Sciatic nerve (tissue), 2 donors: ENCODE data around the gene SLC1A4. TPM values are rescaled to one million over a fixed set of nuclear protein-coding genes. Genes with fewer than 3 reads are reported as not detected.
"Not testable (repeated sequence)": the region's sequence is repeated elsewhere in the genome, so short reads cannot be mapped to it uniquely, and the experiment has no call there.

ENCODE experiments used
- ATAC-seq: fragments of 200-7000 bp; cut with Tn5 transposase; one replicate; pipeline ENCODE4 v1.9.1; 2020; ENCODE audit warnings: mild to moderate bottlenecking, moderate library complexity
- DNase-seq: peaks from one replicate; pipeline ENCODE4 v3.0.0-alpha.2; 2020; ENCODE audit warnings: low spot score
- intact Hi-C: fragments of 100-400 bp; cut with DNase I; formaldehyde crosslinking; loops from one replicate; pipeline ENCODE4 v1.14.2; 2022
- total RNA-seq: library from RNA; stranded (reverse); fragmentation: NEBNext Ultra II Directional; extraction: Animal tissue kit (Norgen Biotek cat#: 25700); gene quantifications from one replicate; pipeline ENCODE4 v1.2.1, GENCODE V29; 2021
- donor health status: DM: no; HTN: no; CAD: no.
- donor health status: DM: no; HTN: no; CAD: no.

The SLC1A4 gene
- total RNA-seq, 1 donor from 2014 or later: 14.3 TPM

DNA sequence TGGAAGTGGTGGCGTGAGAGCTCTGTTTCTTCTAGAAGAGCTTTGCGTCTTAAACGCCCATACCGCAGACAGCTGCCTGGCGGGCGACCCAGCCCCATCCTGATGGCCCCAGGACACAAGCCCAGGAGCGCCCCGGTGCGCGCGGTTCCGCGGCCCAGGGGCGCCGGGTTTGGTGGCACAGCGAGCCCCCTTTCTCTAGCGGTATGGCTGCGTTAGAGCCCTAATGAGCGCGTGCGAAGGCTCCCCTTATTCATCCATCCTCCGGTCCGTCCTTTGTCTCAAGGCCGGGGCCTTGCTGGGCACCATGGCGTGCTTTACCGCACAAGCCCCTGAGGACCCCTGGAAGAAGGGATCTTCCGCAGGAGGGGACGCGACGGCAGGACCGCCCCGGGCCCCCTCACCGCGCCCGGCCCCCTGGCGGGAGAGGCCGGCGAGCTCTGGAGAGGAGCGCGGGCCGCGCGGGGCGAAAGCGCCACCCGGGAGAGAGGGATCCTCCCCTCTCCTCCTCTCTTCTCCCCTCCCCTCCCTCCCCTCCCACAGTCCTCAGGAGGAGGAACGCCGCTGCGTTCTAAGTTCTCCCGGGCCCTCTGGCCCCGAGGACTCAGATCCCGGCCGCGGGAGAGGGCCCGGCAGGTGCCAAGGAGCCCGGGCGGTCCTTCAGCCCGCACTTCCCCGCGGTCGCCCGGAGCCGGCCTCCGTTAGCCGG lies 626 bp upstream of the SLC1A4 start:
- intact Hi-C loops: no loop called here
- peak; percentile 75 for ATAC-seq
- DNase-seq: peak; percentile 76

DNA sequence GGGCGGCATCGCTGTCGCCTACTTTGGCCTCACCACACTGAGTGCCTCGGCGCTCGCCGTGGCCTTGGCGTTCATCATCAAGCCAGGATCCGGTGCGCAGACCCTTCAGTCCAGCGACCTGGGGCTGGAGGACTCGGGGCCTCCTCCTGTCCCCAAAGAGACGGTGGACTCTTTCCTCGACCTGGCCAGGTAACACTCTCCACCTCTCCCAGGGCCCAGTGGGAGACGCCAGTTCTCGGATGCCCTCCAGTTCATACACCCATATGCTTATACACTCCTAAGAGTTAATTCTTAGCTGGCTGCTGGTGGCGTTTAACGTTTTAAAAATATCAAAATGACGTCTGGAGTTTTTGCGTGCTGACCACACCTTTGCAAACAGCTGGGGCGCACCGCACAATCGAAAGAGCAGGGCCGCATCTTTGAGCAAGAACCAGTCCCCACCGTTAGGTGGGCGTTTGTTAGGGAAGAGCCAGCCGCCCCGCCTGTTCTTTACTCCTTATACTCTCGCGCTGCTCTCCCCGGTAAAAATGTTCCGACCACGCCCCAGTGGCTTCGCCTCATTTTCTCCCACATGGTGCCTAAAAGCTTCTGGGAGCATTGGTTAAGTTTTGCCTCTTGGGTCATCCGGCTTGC lies 899 bp downstream of the SLC1A4 start:
- ATAC-seq (peak; percentile 6), DNase-seq (peak; percentile 63)
- intact Hi-C loops: no loop called here

DNA sequence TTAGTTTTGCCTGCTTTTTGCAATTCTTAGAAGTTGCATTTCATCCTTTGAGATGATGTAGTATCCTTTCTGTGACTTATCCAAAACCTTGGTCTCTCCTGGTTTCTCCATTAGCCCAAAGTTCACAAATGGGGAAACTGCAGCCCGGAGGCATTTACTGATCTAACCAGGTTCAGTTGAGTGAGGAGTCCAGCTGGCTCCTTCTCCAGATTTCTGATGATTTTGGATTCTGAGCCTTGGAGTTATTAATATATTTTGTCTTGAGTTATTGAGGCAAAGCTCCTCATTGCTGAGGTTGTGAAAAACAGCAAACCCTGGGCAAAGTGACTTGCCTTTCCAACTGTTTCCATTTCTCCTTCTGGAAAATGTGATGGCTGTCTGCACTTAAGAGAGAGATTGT lies 1.7 kb downstream of the SLC1A4 start:
- no peak for ATAC-seq
- intact Hi-C loops: no loop called here
- no peak for DNase-seq

DNA sequence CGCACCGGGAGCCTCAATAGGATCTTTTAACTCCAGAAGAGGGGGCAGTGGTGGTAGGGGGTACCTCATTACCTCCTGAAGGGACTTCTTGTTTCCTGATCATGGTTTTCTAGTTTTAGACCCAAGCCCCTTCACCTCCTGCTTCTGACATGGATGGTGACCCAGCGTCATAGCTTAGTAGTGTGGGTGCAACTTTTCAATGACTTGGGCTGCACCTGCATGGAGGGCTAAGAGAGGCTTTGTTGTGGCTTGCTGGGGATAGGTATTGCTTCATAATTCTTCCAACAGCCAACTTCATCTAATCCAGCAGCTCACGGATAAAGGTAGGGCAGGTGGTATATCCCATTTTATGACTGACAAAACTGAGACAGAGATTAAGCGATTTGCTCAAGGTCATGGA lies 3.0 kb downstream of the SLC1A4 start:
- intact Hi-C loops: no loop called here
- ATAC-seq (no peak), DNase-seq (no peak)

DNA sequence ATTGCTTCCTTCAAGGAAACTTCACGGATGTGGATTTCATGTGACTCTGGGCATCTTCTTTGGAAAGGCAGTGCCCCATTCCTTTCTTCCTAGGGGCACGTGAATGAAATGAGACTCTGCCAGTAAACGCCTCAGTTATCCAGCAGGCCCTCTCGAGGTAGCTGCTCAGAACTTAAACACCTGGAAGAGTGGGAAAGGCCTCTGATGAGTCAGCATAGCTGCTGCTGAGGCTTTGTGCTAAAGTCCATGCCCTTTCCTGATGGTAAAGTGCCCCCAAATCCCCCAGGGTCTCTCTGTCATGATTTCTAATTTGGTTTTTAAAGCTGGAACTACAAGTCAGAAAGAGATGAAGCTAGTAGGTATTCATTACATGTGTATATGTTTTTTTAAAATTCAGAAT lies 3.8 kb downstream of the SLC1A4 start:
- no peak for DNase-seq

DNA sequence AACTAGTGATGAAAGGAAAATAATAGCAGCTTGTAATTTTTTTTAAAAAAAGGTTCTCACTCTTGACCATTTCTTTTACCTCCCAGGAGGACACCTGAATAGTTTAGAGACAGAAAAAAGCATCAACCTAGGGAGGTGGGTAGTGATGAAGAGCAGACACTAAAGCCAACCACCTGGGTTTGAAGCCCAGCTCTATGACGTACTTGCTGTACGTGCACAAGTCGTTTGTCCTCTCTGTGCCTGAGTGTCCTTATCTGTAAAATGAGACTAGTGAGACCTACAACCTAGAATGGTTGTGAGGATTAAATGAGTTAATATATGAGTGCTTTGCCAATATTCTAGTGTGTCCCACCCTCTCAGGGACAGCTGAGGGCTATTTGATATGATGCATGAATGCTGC lies 5.8 kb downstream of the SLC1A4 start:
- ATAC-seq (no peak), DNase-seq (no peak)
- intact Hi-C loops: no loop called here

More for the DNA sequence above, 3.8 kb downstream of the SLC1A4 start:
- intact Hi-C loops: no loop called here
- ATAC-seq: no peak

DNA sequence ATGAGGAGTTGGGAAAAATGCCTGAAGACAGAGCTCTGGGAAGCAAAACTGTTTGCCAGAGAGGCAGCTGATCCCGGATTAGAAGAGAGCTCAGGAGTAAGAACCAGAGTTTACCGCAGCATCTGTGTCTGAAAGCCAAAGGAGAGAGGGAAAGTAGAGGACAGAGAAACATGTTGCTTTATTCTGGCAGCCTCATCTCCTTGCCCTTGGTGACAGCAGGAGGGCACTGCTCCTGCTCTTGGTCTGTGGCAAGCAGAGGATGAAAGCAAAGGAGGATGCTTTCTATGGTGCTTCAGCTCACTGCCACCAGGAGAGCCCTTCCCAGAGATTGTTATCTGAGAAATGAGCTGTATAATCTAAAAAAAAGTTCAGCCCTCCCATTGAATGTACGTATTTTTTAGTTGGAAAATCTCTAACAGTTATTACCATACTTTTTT lies 7.7 kb downstream of the SLC1A4 start:
- DNase-seq: no peak
- ATAC-seq: no peak
- intact Hi-C loops: no loop called here

DNA sequence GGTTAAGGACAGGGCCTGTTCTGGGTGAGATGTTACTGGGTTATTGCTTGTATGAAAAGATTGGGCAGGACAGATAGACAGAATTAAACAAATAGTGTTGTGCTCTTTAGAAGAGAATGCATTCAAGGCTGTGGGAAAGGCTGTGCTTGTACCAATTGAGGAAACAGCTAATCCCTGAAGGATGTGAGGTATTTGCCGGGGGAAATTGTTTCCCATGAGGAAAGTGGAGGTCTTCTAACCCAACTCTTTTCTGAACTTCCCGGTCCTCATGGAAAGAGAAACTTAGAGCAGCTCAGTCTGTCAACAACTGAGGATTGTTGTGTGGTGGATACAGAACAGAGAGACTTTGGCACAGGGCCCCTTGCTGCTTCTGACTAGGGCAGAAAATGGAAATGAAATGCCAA lies 9.5 kb downstream of the SLC1A4 start:
- intact Hi-C loops: no loop called here
- no peak for DNase-seq
- ATAC-seq: peak; percentile 70

DNA sequence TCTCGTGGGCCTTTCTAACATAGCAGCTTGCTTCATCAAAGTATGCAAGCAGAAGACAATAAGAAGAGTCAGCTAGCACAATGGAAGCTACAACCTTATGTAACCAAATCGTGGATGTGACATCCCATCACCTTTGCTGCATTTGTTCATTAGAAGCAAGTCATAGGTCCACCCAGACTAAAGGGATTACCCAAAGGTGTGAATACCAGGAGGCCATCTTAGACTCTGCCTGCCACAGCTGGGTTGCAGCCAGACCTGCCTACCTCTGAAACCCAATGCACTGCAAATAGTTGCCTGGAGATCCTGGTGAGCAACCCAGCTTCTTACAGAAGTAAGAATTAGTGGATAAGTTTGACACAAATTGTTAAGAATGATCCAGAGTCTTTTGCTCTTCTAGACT lies 10.6 kb downstream of the SLC1A4 start:
- DNase-seq (no peak), ATAC-seq (no peak)
- intact Hi-C loops: no loop called here

DNA sequence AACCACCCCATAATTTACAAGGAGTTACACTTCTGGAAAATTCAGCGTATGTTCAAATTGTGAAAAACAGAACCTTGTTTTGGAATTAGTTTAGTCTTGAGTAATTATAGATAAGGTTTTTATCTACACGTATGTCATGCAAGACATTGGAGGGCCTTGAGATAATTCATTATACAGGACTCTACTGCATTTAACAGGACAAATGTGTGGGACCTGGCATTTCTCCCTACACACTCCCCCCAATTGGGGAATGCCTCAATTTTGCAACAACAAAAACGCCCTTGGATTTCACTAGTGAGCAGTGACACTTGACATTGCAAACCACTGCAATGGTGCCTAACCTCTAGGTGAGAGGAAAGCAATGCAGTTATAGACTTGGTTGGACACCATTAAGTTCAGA lies 11.4 kb downstream of the SLC1A4 start:
- DNase-seq: no peak
- no peak for ATAC-seq

DNA sequence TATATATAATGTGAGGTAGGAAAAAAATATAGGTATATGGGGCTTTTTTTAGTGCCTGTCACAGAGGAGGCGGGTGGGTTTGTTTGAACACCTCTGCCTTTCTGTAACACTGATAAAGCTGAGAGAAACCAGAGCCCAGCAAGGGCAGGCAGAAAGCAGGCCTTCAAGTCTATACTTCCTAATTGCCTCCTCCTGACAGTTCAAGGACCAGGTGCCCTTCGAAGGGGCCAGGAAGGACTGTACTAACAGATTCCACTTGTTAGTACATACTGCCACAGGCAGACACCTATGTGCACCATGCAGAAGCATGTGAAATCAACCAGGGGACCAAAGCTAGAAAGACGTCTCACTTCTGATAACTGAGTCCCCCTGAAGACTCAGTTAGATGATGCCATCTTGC lies 13.8 kb downstream of the SLC1A4 start:
- ATAC-seq: no peak
- intact Hi-C loops: no loop called here
- no peak for DNase-seq

More for the DNA sequence above, 11.4 kb downstream of the SLC1A4 start:
- intact Hi-C loops: no loop called here

DNA sequence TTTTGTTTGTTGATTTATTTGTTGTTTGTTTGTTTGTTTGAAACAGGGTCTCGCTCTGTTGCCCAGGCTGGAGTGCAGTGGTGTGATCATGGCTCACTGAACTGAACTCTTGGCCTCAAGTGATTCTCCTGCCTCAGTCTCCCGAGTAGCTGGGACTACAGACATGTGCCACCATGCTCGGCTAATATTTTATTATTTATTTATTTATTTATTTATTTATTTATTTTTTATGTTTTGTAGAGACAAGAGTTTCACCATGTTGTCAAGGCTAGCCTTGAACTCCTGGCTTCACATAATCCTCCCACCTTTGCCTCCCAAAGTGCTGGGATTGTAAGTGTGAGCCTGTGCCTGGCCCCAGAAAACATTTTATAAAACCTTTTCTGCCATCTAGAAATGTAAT lies 15.0 kb downstream of the SLC1A4 start:
- ATAC-seq, DNase-seq, intact Hi-C loops: not testable (repeated sequence)

DNA sequence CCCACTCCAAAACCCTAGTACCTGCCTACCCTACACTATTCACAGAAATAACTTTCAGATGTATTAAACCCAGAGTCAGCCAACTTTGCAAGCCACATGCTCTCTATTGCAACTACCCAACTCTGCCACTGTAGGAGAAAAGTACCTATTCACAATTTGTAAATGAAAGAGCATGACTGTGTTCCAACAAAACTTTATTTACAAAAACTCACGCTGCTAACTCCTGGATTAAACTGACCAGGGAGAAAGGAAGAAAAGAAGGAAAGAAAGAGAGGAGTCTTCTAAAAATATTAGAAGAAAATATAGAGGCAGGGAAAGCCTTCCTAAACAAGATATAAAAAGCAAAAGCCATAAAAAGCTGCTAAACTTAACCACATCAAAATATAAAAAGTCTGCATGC lies 24.6 kb downstream of the SLC1A4 start:
- intact Hi-C loops: no loop called here
- no peak for ATAC-seq
- DNase-seq: no peak

DNA sequence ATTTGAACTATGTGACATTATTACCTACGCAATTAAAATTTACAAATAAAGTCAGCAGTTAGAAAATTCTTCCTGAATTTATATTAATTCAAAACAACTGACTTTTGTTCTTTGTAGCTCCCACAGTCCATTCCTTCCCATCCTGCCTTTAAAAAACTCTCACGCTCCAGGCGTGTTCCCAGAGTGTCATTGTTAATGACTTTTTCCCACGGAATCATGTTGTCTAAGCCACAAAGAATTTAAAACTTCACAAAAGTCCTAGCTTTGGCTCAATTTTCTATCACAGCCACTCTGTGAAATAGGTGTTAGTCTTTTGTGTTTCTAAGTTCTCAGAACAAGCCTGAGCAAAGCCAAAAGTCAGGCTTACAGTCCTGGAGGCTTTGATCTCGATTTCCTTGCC lies 26.5 kb downstream of the SLC1A4 start:
- ATAC-seq (no peak), DNase-seq (no peak)
- intact Hi-C loops: no loop called here

DNA sequence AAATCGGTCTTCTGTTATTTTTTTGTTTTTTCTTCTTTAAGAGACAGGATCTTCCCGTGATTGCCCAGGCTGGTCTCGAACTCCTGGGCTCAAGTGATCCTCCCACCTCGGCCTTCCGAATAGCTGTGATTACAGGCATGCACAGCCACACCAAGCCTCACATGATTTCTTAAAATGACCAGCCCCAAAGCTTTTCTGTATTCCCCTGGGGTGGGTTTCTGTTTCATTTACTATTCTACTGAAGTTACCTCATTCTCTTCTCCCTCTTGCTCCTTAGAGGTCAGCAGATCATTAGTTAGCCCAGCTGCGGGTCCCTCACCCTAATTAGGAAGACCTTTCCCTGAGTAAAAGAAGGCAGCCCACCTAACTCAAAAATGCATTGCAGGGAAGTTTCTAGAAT lies 27.6 kb downstream of the SLC1A4 start:
- no peak for ATAC-seq
- DNase-seq: no peak
- intact Hi-C loops: no loop called here

DNA sequence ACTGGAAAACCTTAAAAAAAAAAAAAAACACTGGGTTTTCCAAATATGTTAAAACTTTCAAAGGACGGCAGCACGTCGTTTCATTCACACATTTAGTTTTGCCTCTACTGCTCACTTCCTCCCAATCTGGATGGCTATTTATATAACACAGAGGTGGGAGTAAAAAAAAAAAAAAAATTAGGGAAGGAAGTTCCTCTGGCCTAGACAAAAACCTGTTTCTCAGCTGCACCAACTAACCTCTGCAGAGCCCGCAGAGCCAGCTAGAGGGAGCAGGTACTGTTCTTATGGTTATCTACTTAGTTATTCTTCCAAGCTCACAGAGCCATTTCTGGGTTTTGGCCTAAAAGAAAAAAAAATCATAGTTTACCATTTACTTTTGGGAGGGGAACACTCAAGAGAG lies 28.1 kb downstream of the SLC1A4 start:
- intact Hi-C loops: no loop called here
- no peak for DNase-seq
- ATAC-seq: peak; percentile 35

DNA sequence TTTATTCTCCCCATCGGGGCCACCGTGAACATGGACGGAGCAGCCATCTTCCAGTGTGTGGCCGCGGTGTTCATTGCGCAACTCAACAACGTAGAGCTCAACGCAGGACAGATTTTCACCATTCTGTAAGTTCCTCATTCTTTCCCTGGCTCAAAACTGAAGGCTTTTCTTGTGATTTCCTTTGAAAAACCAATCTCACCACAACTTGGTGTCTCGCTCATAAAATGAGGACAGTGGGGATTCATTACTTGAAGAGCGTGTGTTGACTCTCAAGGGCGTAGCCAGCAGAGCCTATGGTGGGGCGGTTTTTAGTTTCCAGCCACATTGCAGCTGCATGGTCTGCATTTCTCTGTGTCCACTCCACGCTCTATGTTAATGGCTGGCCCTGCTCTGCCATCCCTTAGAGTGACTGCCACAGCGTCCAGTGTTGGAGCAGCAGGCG lies 29.0 kb downstream of the SLC1A4 start:
- peak; percentile 80 for ATAC-seq
- DNase-seq: peak; percentile 67
- intact Hi-C loops: no loop called here

DNA sequence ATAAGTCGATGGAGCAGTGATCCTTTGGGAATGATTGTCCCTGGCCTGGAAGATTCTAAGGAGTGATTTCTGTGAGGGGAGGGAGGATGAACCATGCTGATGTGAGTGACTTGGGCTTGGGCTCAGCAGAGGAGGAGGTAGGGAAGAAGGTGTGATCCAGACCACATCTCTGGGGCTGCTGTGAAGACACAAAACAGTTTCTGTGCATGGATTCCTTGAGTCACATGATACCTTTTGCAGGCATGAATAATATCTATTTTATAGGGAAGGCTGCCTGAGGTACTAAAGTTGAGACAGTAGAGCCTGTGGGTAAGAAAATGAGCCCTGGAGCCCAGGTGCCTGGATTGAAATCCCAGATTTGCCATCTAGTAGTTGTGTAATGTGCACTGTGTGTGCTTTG lies 29.8 kb downstream of the SLC1A4 start:
- intact Hi-C loops: no loop called here
- no peak for ATAC-seq
- no peak for DNase-seq

DNA sequence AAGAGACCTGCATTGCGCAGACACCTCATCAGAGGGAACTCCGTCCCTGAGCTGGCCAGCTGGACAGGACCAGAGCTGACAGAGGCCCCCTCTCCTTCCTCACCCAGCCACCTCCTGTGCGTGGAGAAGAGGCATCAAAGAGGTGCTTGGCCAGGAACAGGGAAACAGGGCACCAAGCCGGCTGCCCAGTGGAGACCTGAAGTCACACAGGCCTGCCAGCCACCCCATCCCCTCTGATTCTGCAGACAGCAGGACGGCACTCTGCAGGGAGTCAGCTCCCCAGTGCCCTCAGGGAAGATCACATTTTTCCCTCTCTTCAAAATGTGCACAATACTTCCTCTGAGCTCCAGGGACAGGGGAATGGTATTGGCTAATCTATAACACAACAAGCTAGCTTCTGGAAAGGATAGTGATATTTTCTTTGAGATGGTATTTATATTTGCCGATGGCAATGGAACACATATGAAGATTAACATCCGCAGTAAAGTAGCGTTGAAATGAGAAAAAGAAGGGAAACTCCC lies 30.5 kb downstream of the SLC1A4 start:
- no peak for DNase-seq
- intact Hi-C loops: no loop called here
- no peak for ATAC-seq

DNA sequence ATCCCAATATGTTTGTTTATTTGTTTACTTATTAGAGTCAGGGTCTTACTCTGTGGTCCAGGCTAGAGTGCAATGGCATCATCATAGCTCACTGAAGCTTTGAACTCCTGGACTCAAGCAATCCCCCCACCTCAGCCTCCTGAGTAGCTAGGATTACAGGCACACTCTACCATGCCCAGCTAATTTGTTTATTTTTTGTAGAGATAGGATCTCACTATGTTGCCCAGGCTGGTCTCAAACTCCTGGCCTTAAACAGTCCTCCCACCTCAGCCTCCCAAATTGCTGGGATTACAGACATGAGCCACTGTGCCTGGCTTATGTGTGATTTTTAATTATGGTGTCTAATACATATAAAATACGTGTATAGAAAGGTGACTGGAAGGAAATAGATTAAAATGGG lies 31.1 kb downstream of the SLC1A4 start:
- intact Hi-C loops, ATAC-seq, DNase-seq: not testable (repeated sequence)
